PC-9 (cell line): ENCODE results near the gene RAD21L1. TPM values are rescaled to one million over a fixed set of nuclear protein-coding genes. Genes with fewer than 3 reads are reported as not detected.

ENCODE experiments used
- BruUV-seq: library from RNA; stranded (reverse); fragments of 400-500 nt; replicated peaks from 2 replicates; lab custom pipeline; 2021; lab: Mats Ljungman, UMichigan
- CTCF ChIA-PET: fragments of 300-600 bp; sonication (Branson Sonifier 250); formaldehyde crosslinking; loops from one replicate; lab custom pipeline; 2022; ENCODE audit warnings: antibody characterized with exemption; lab: Charles Lee
- POLR2A ChIA-PET: fragments of 300-600 bp; sonication (Branson Sonifier 250); formaldehyde crosslinking; loops from one replicate; lab custom pipeline; 2022; ENCODE audit warnings: antibody characterized with exemption; ENCODE audit not compliant: unreplicated experiment; lab: Charles Lee
- DNase-seq, 2 experiments: peaks; one replicate each; pipeline versions ENCODE4 v3.0.0 to v3.0.0-alpha.2; 2015 to 2022; ENCODE audit warnings: mixed read lengths in 1 of 2
- H2AFZ ChIP-seq: fragments of 200-600 bp; sonication (generic); 2 replicates; pipeline ENCODE4 v1.8.1; 2017; ENCODE audit warnings: antibody characterized with exemption
- H3F3A ChIP-seq: fragments of 200-600 bp; sonication (generic); 2 replicates; pipeline ENCODE4 v1.8.1; 2017; ENCODE audit warnings: antibody characterized with exemption, mild to moderate bottlenecking, low read depth; ENCODE audit not compliant: insufficient read depth
- H3K27ac ChIP-seq: fragments of 200-600 bp; sonication (generic); 2 replicates; pipeline ENCODE4 v1.6.1; 2016; ENCODE audit warnings: mixed run types
- H3K27me3 ChIP-seq: fragments of 200-600 bp; sonication (generic); 2 replicates; pipeline ENCODE4 v1.6.1; 2016; ENCODE audit warnings: low read depth, mixed run types; ENCODE audit not compliant: insufficient read depth
- H3K36me3 ChIP-seq: fragments of 200-600 bp; sonication (generic); 2 replicates; pipeline ENCODE4 v1.6.1; 2016; ENCODE audit warnings: low read depth, mixed run types
- H3K4me1 ChIP-seq: fragments of 200-600 bp; sonication (generic); replicated peaks from 2 replicates; pipeline ENCODE4 v1.6.1; 2016; ENCODE audit warnings: mixed run types; ENCODE audit not compliant: insufficient read depth
- H3K4me2 ChIP-seq: fragments of 200-600 bp; sonication (generic); 2 replicates; pipeline ENCODE4 v1.6.1; 2017; ENCODE audit warnings: mixed run types
- H3K4me3 ChIP-seq: fragments of 200-600 bp; sonication (generic); 2 replicates; pipeline ENCODE4 v1.6.1; 2016; ENCODE audit warnings: mixed run types
- H3K79me2 ChIP-seq: fragments of 200-600 bp; sonication (generic); 2 replicates; pipeline ENCODE4 v1.6.1; 2017; ENCODE audit warnings: low read depth, mixed run types
- H3K9me2 ChIP-seq: fragments of 200-600 bp; sonication (generic); 2 replicates; pipeline ENCODE4 v1.8.1; 2017; ENCODE audit warnings: mild to moderate bottlenecking; ENCODE audit not compliant: insufficient read depth
- H3K9me3 ChIP-seq: fragments of 200-600 bp; sonication (generic); 2 replicates; pipeline ENCODE4 v1.8.1; 2016; ENCODE audit warnings: low read depth; ENCODE audit not compliant: insufficient read depth
- H4K20me1 ChIP-seq: fragments of 200-600 bp; sonication (generic); 2 replicates; pipeline ENCODE4 v1.8.1; 2017; ENCODE audit not compliant: insufficient read depth
- CTCF ChIP-seq: fragments of 200-600 bp; sonication (generic); conservative IDR thresholded peaks from 2 replicates; pipeline ENCODE4 v1.6.1; 2017; ENCODE audit warnings: mixed run types, antibody characterized with exemption, mild to moderate bottlenecking, moderate library complexity
- EZH2 ChIP-seq: fragments of 200-600 bp; sonication (generic); IDR thresholded peaks from 2 replicates; pipeline ENCODE4 v1.8.0; 2017; ENCODE audit warnings: antibody characterized with exemption, low read depth
- intact Hi-C: fragments of 100-400 bp; cut with micrococcal nuclease; formaldehyde crosslinking; loops from one replicate; pipeline ENCODE4 v1.10.0; 2022; ENCODE audit not compliant: unreplicated experiment
- total RNA-seq: library from RNA; stranded (reverse); gene quantifications from 2 replicates; pipeline ENCODE4 v1.2.3, GENCODE V29; 2021

Gene RAD21L1
- total RNA-seq, 1 experiment from 2014 or later, result not detected

GRCh38 chr20:1269850-1270249 is 44.0 kb downstream of the RAD21L1 start:
- Histone ChIP-seq H3K4me1 (peaks cover 4% of the 10 kb centered on the region; the same call in 1 of the 2 replicates), H3F3A (peaks cover 12% of the 10 kb centered on the region; the same call in 1 of the 2 replicates), H3K79me2 (no peaks in the 10 kb centered on the region), H2AFZ (no peak overlapping the region), H3K9me3 (no peaks in the 10 kb centered on the region), H3K4me3 (no peak overlapping the region), H3K27ac (no peak overlapping the region), H3K36me3 (no peaks in the 10 kb centered on the region), H4K20me1 (no peaks in the 10 kb centered on the region), H3K27me3 (no peaks in the 10 kb centered on the region), H3K9me2 (no peaks in the 10 kb centered on the region), H3K4me2 (no peak overlapping the region)
- CTCF ChIA-PET, result no interaction called here
- intact Hi-C loops, result loop anchor here (5.0 kb wide), 1 partner anchor 43 kb away; the partner anchor contains the start of gene RAD21L1
- TF ChIP-seq EZH2 (no peak), CTCF (no peak)
- DNase-seq, result no peak
- POLR2A ChIA-PET, result no interaction called here
- no TSS peak for BruUV-seq

- Histone ChIP-seq H3K27me3 (no peaks in the 10 kb centered on the region), H3K4me3 (no peak overlapping the region), H3K27ac (no peak overlapping the region), H3K4me2 (no peak overlapping the region), H3K4me1 (no peaks in the 10 kb centered on the region), H3K9me3 (no peaks in the 10 kb centered on the region), H3K9me2 (no peaks in the 10 kb centered on the region), H3F3A (peaks cover 2% of the 10 kb centered on the region; the same call in 1 of the 2 replicates), H3K79me2 (no peaks in the 10 kb centered on the region), H3K36me3 (no peaks in the 10 kb centered on the region), H2AFZ (no peak overlapping the region), H4K20me1 (no peaks in the 10 kb centered on the region)
- POLR2A ChIA-PET, result no interaction called here
- intact Hi-C loops, result no loop called here
- DNase-seq, result no peak
- BruUV-seq, result no TSS peak
- TF ChIP-seq EZH2 (no peak), CTCF (no peak)
- CTCF ChIA-PET, result no interaction called here
Observed at GRCh38 chr20:1272368-1273100, 46.7 kb downstream of the RAD21L1 start.

- Histone ChIP-seq H4K20me1 (no peaks in the 10 kb centered on the region), H3F3A (no peaks in the 10 kb centered on the region; the same call in 1 of the 2 replicates), H3K36me3 (no peaks in the 10 kb centered on the region), H3K4me2 (no peak overlapping the region), H2AFZ (no peak overlapping the region), H3K9me2 (no peaks in the 10 kb centered on the region), H3K4me1 (no peaks in the 10 kb centered on the region), H3K27ac (no peak overlapping the region), H3K4me3 (no peak overlapping the region), H3K9me3 (no peaks in the 10 kb centered on the region), H3K27me3 (no peaks in the 10 kb centered on the region), H3K79me2 (no peaks in the 10 kb centered on the region)
- no TSS peak for BruUV-seq
- no peak for DNase-seq
- ChIA-PET CTCF (no interaction called here), POLR2A (no interaction called here)
- TF ChIP-seq EZH2 (no peak), CTCF (no peak)
- intact Hi-C loops, result no loop called here
Observed at GRCh38 chr20:1273366-1273765, 47.5 kb downstream of the RAD21L1 start.
